Pancreas (tissue), 10 donors: ENCODE results near the gene USPL1. TPM values are rescaled to one million over a fixed set of nuclear protein-coding genes. Genes with fewer than 3 reads are reported as not detected.
"Not testable (repeated sequence)": the region's sequence is repeated elsewhere in the genome, so short reads cannot be mapped to it uniquely, and the experiment has no call there.

ENCODE experiments used
- ATAC-seq, 4 donors: fragments of 200-7000 bp; cut with Tn5 transposase; one replicate each; pipeline versions ENCODE4 v1.8.0 to v1.9.1; 2020; ENCODE audit warnings: mild to moderate bottlenecking in 4 of 4, moderate library complexity in 4 of 4
- DNase-seq, 6 donors: peaks; one replicate each; pipeline ENCODE4 v3.0.0-alpha.2; 2020
- FAIRE-seq: peaks from 2 replicates; lab custom pipeline; 2012; peaks lifted over from hg19 to GRCh38; lab: Jason Lieb, UNC
- H3K27ac ChIP-seq, 4 donors: fragments of 200-600 bp; sonication (generic); 1 replicate in 3 of 4; 2 replicates in 1 of 4; pipeline versions ENCODE4 v1.5.0 to v1.8.0; 2020
- H3K27me3 ChIP-seq, 4 donors: fragments of 200-600 bp; one replicate each; pipeline ENCODE4 v1.8.0; 2021
- H3K36me3 ChIP-seq, 3 donors: fragments of 200-600 bp; sonication (generic) in 1 of 3; one replicate each; pipeline versions ENCODE4 v1.5.0 to v1.8.0; 2020 to 2021
- H3K4me1 ChIP-seq, 3 donors: fragments of 200-600 bp; one replicate each; pipeline ENCODE4 v1.8.0; 2021
- H3K4me3 ChIP-seq, 4 donors: fragments of 200-600 bp; sonication (generic) in 2 of 4; one replicate each; pipeline versions ENCODE4 v1.5.0 to v1.8.0; 2020 to 2021
- H3K9me3 ChIP-seq, 4 donors: fragments of 200-600 bp; one replicate each; pipeline ENCODE4 v1.8.0; 2021
- CTCF ChIP-seq, 4 donors: fragments of 200-600 bp; sonication (generic) in 3 of 4; IDR thresholded peaks; one replicate each; pipeline versions ENCODE4 v1.5.0 to v1.8.0; 2021; ENCODE audit warnings: antibody characterized with exemption in 4 of 4
- WGBS, 2 donors: extraction: QIAGEN DNeasy Blood & Tissue Kit; methylation state at CpG; one replicate each; pipeline ENCODE4 v1.1.7; 2013; 5-methylcytosine and 5-hydroxymethylcytosine counted together
- intact Hi-C, 3 donors: fragments of 100-400 bp; cut with DNase I; formaldehyde crosslinking; loops; one replicate each; pipeline versions ENCODE4 v1.11.1 to v1.14.2; 2022
- polyA plus RNA-seq, 2 donors: library from polyadenylated mRNA; stranded (reverse); fragments of 200-250 nt; gene quantifications; one replicate each; pipeline ENCODE4 v1.2.3, GENCODE V29; 2013
- total RNA-seq, 6 donors: library from RNA; stranded (reverse); fragmentation: NEBNext Ultra II Directional in 4 of 6; extraction: Animal tissue kit (Norgen Biotek cat#: 25700) in 4 of 6; gene quantifications; one replicate each; pipeline versions ENCODE4 v1.2.1 to v1.2.4, GENCODE V29; 2021 to 2023
- donor health status: healthy with polysubstance abuse.
- donor health status: DM: no; HTN: no; CAD: no; lungs with moderate emphysema.
- donor health status: DM: no; HTN: no; CAD: no.
- donor health status: control.
- donor health status: control.
- donor health status: Bipolar disorder and iron deficiency.
- donor health status: DM: yes; HTN: yes; CAD: no.
- donor health status: DM: no; HTN: no; CAD: no.
- donor health status: DM: no; HTN: no; CAD: no.
- donor health status: DM: yes; HTN: yes; CAD: no.

Gene USPL1
- total and polyA plus RNA-seq, 8 donors, result 3.5 to 13.1 (median 7.8) TPM

- H3K36me3 ChIP-seq, result no peaks in the 10 kb centered on the region
- peaks cover 0 to 5% (median 0%) of the 10 kb centered on the region in 4 donors for H3K27me3 ChIP-seq
- intact Hi-C loops, result no loop called here
- no peak for FAIRE-seq
- no peak overlapping the region for H3K4me3 ChIP-seq
- H3K27ac ChIP-seq, result no peak overlapping the region
- DNase-seq, result no peak
- no peak for TF ChIP-seq CTCF (IDR thresholded peaks at IDR 0.05)
- ATAC-seq, result no peak
- H3K4me1 ChIP-seq, result no peaks in the 10 kb centered on the region
- 87 to 89% methylated on average over 2 of the region's 2 CpGs for WGBS, 2 donors
- no peaks in the 10 kb centered on the region for H3K9me3 ChIP-seq
These were observed 24.7 kb upstream of the USPL1 start for GRCh38 chr13:30593001-30593400.

- Histone ChIP-seq H3K9me3 (no peaks in the 10 kb centered on the region), H3K4me3 (no peak overlapping the region), H3K27me3 (no peaks in the 10 kb centered on the region), H3K27ac (no peak overlapping the region), H3K4me1 (no peaks in the 10 kb centered on the region), H3K36me3 (no peaks in the 10 kb centered on the region)
- FAIRE-seq (no peak), ATAC-seq (no peak), DNase-seq (no peak)
- WGBS, 2 donors, result 89 to 95% methylated on average over 3 of the region's 3 CpGs
- TF ChIP-seq CTCF (IDR thresholded peaks at IDR 0.05), result no peak
- intact Hi-C loops, result no loop called here
These were observed 17.2 kb upstream of the USPL1 start for GRCh38 chr13:30600496-30600895.

- TF ChIP-seq CTCF (IDR thresholded peaks at IDR 0.05), result no peak
- 91 to 93% methylated on average over 8 of the region's 8 CpGs for WGBS, 2 donors
- DNase-seq, result no peak
- Histone ChIP-seq H3K4me3 (no peak overlapping the region), H3K36me3 (no peaks in the 10 kb centered on the region), H3K9me3 (no peaks in the 10 kb centered on the region), H3K27ac (no peak overlapping the region), H3K4me1 (no peaks in the 10 kb centered on the region), H3K27me3 (no peaks in the 10 kb centered on the region)
- no peak for ATAC-seq
- FAIRE-seq, result no peak
- intact Hi-C loops, result no loop called here
These were observed 15.9 kb upstream of the USPL1 start for GRCh38 chr13:30601836-30602235.

- Histone ChIP-seq H3K36me3 (no peaks in the 10 kb centered on the region), H3K27me3 (no peaks in the 10 kb centered on the region), H3K4me3 (no peak overlapping the region), H3K9me3 (no peaks in the 10 kb centered on the region), H3K4me1 (peaks cover 0 to 3% (median 0%) of the 10 kb centered on the region in 3 donors), H3K27ac (no peak overlapping the region)
- 85 to 86% methylated on average over 7 of the region's 7 CpGs for WGBS, 2 donors
- no peak for TF ChIP-seq CTCF (IDR thresholded peaks at IDR 0.05)
- no peak for FAIRE-seq
- intact Hi-C loops, result no loop called here
- DNase-seq, result no peak
- ATAC-seq, result no peak
These were observed 12.7 kb upstream of the USPL1 start for GRCh38 chr13:30605052-30605451.

- H3K4me3 ChIP-seq, intact Hi-C loops, FAIRE-seq, DNase-seq, H3K27ac ChIP-seq, H3K27me3 ChIP-seq, H3K36me3 ChIP-seq, H3K9me3 ChIP-seq, ATAC-seq: not testable (repeated sequence)
- 95 to 96% methylated on average over 6 of the region's 6 CpGs for WGBS, 2 donors
- H3K4me1 ChIP-seq, result peaks cover 0 to 12% (median 0%) of the 10 kb centered on the region in 3 donors
These were observed 10.5 kb upstream of the USPL1 start for GRCh38 chr13:30607186-30607585.
